GM18511 (cell line): Measurements from ENCODE around the gene GMDS.

Source experiments
- ATAC-seq: cut with Tn5 transposase; IDR thresholded peaks from one replicate; pipeline ENCODE4 v1.9.1; 2021; ENCODE audit warnings: mild to moderate bottlenecking, moderate library complexity; ENCODE audit not compliant: unreplicated experiment

GMDS gene

DNA sequence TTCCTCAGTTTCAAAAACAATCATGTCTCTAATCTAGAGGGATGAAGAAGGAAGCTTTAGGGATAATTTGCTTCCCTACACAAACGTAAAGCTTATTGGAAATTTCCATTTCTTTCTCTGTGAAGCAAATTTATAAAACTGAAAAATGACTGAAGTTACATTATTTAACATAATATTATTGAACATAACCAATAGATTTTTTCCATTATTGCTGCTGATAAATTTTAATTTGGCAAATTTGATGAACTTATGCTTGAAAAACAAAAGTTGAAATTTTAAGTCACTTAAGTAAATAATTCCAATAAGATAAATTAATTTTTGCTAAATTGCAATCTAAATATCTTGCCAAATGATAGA lies 140.9 kb downstream of the GMDS start:
- ATAC-seq = no peak

DNA sequence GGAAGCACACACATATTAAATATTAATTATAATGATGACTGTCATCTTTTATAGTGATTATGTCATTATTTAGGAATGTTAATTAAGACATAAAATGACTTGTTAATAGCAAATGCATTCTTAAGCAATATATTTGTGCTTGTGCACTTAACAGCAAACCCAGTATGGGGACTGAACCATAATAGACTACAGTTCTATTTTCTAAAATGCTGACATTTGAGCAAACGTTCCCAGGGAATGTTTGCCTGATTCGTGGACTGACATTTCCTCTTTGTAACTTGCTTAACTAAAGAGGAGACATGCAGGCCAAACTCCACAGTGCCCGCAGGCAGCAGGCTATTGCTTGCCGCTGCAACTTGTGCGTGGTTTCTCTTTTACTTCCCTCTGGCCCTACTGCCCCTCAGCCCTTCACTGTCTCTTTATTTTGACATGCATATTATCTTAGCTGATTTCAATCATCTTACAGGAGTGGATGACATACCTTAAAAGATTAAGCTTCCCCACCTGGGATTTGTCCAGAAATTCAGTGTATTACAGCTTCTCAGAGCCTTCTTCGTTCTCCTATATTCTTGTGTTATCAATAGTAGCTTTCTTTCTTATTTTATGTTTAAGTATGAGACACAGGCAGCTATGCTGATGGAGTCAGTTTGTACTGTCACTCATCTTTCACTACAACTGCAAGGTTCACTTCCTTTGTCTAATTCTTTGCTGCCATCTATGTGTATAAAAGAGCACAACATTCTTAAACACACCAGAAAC lies 141.5 kb downstream of the GMDS start:
- ATAC-seq = no peak

DNA sequence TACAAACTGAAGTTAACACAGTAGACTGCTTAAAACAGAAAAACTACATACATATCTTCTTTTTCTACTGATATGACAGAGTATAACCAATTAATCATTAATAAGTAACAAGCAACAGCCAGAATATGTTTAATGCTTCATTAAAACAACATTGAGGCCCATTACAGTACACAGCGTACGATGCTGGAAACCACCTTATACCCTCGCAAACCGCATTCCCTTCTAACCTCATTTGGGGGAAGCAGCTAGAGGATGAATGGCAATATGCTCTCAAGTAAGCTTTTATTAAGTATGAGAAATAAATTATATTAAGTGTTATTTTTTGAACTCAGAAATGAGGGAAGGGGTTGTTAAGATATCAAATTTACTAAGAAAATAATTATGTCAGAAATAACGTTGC lies 142.4 kb downstream of the GMDS start:
- no peak for ATAC-seq

DNA sequence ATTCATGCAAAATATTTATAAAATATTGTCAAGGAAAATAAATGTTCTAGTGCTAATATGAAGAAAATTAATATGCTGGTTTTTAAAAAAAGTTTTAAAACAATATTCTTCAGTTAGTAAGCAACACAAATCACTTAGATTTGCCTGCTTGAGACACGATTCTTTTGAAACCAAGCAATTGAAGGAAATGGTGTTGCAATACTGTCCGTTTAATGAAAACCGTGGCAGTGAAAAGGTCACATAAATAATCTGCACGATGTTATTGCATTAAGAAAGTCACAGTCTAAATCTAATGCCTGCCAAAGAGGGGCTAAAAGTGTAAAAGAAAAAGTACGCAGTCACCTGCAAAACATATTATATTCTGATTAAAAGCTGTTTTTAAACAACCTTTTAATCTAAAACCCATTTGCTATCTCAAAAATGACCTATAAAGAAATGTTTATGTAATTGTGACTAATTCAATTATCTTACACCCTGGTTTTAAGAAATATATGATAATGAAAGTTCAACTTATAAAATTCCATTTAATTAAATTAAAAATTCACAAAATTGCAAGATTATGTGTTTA lies 143.0 kb downstream of the GMDS start:
- no peak for ATAC-seq

DNA sequence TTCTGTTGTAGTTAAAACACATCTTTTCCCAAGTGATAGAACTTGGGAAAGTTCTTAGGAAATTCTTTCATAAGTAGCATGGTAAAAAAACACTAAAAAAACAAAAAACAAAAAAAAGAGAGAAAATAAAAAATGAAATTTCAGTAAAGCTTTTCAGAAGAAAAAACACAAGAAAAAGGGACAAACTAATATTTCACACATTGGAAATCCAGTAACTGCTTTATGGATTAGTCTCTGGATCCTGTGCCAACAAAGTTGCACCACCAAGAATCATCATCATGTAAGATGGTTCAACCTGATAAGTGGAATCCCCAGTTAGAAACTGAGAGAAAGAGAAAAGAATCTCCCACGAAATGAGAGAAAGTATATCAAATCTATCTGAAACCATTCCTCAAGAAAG lies 144.2 kb downstream of the GMDS start:
- no peak for ATAC-seq

DNA sequence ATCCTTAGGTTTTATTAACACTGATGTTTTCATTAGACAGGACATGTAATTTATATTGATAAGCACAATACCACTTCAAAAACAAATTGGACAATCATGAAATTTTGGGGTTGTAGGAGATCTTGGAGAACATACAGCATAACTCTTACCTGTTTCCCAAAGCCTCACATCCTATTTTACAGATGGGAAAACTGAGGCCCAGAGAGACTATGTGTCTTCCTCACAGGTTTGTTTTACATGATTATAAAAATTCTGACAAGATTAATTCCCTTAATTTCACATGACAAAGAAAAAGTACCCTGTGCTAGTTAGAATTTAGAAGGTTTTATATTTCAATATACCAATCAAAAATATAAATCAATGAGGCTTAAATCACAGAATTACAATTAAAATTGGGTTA lies 145.5 kb downstream of the GMDS start:
- no peak for ATAC-seq

DNA sequence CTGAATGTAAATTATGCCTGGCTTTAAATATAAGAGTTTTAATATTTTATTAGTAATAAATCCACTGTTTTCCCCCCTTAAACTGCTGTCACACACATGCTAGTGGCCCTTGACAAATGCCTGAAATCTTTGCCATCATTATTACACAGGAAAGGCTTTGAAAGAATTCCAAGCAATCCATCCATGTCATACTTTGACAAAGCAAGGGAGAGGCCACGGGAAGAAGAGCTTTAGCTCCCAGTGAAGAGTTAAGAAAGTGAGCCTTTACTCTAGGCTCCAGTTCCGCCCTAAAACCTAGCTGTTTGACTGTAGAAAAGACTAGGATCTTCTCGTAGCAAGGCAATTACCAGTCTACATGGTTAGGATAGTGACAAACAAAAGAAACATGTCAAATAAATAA lies 147.9 kb downstream of the GMDS start:
- ATAC-seq = no peak

DNA sequence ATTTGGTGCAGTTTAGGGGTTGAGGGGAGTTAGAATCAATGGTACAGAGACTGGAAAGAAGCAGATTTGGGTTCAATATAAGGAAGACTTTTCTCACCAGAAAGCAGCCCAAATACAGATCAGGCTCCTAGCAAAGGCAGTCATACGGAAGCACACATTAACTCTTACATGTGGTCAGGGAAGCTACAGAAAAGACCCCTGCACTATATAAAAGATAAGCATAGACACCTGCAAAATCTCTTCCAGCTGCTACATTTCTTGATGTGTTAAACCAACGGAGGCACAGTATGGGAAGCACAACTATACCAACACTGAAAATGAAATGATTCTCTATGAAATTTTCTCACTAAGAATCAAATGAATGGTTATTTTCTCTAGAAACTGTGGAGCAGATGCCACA lies 150.8 kb downstream of the GMDS start:
- ATAC-seq = no peak

DNA sequence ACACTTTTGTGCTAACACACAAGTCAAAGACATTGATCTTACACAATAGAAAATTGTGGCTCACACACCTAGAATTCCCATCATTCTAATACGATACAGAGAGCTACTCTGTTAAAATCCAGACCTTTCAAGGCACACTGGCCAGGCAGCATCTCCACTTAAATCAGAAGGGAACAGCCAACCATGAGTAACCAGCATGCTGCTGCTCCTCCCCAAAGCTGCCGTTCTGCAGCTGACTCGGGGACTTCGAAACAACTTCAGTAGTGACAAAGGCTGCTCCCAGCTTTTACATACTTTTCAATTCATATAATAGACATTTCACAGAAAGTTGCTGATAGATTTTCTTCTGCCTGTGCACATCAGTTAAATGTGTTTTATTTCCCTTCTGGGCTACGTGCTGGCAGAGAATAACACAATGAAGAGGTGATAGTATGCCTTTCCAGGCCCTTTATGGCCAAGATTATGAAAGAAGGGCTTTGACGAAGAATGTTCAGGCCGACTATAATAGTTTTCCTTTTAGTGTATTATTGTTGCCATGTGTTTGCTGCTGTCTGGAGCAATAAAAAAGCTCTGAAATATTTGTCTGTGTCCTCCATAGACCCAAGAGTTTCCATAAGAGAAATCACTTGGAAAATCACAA lies 159.0 kb downstream of the GMDS start:
- no peak for ATAC-seq

DNA sequence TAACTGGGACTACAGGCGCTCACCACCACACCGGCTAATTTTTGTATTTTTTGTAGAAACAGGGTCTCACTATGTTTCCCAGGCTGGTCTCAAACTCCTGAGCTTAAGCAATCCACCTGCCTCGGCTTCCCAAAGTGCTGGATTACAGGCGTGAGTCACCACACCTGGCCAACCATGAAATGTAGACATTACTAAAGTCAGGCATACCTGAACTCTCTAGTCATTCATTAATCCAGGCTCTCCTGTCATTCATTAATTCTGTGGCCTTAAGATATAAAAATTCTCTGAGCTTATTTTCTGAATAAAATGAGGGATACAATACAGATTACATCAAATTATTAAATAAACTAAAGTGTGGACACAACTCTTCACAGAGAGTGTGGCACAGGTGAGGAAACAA lies 159.7 kb downstream of the GMDS start:
- no peak for ATAC-seq

DNA sequence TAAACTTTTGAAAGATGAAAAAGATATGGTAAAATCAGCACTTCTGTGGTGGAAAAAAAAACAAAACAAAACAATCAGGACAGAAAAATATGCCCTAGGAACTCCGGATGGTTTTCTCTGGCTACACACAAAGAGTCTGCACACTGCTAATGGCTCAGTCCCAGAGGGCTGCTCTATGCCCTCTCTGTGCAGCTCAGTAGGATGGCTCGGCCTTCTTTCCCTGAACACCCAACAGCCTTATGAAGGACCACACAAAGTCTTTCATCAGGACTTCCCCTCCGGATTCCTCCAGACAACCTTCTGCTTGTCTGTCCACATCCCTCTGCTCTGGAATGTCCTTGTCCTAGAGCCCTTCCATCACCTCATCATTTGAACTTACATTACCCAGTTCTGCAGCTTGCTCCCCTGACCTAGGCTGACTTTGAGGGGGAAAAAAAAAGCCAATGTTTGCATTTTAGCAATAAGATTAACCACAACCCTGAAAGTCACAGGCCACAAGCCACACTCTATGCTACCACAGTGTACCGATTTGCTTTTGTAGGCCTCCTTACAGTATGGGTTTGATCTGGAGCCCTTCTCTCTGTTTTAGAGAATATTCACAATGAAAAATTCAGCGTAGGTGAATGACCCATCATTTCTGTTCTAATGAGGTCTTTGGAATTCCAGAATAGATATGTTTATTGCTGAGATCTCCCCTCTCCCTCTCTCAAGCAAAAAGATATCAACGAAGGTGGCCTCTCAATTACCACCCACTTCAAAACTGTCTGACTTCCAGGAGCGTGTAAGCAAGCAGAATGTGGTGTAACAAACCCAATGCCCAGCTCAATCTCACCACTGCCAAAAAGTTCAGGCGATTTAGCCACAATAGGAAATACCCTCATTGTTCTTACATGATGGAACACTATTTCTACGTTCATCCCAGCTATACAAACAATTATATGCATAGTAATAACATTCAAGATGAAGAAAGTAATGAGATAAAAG lies 164.0 kb downstream of the GMDS start:
- ATAC-seq = peak; percentile 90

DNA sequence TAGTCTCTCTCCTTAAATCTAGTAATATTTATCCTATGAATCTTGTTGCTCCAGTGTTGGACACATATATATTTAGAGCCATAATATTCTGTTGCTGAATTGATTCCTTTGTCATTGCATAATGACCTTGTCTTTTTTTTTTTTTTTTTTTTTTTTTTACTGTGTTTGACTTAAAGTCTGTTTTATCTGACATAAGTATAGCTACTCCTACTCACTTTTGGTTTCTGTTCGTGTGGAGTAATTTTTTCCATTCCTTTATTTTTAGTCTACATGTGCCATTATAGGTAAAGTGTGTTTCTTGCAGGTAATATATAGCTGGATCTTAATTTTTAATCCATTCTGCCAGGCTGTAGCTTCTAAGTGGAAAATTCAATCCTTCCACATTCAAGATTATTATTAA lies 166.5 kb downstream of the GMDS start:
- ATAC-seq = no peak

DNA sequence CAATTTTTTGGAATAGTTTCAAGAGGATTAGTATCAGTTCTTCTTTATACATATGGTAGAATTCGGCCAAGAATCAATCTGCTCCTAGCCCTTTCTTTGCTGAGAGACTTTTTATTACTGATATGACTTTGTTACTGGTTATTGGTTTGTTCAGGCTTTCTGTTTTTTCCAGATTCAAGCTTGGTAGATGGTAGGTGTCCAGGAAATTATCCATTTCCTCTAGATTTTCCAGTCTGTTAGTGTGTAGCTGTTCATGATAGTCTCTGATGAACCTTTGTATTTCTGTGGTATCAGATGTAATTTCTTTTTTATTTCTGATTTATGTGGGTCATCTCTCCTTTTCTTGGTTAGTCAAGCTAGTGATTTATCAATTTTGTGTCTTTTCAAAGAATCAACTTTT lies 167.6 kb downstream of the GMDS start:
- ATAC-seq = no peak

DNA sequence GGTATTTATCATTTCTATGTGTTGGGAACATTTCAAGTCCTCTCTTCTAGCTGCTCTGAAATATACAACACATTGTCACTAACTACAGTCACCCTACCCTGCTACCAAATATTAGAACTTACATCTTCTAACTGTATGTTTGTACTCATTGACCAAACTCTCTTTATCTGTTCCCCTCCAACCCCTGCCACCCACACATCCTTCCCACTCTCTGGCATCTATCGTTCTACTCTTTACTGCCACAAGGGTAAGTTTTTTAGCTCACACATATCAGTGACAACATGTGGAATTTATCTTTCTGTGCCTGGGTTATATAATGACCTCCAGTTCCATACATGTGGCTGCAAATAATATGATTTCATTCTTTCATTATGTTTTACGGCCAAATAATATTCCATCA lies 171.9 kb downstream of the GMDS start:
- no peak for ATAC-seq

DNA sequence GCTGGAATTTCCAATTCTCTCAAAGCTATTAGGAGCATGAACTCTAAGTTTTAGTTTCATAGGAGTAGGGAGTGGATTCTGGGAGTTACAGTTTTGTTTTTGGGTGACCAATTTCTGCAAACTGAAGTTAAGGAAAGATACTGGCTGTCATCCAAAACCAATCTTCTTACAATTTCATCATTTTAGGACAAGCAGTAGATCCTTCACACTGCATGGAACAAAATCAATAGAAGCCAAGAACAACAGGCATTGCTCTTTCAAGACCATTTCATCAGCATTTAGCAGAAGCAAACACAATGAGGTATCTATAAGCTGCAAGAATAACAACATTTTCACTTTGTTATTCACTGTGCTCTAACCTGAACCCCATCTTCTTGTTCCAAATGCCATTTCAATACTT lies 173.0 kb downstream of the GMDS start:
- ATAC-seq = no peak

DNA sequence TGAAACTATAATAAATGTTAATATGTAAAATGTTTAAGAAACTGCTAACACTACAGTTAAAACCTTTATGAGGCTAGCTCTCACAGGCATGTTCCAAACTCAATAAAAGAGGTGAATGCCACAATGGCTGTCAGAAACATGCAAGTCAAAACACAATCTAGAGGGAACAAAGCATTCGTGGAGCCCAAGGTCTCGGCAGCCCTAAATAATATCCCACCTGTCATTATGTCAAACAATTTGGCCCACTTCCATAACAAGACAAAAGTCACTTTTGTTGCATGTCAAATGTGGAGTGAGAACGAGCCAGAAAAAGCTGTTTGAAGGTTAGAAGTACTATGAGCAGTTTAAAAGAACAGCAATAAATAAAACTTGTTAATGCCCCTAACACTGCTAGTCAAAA lies 181.9 kb downstream of the GMDS start:
- ATAC-seq = no peak

DNA sequence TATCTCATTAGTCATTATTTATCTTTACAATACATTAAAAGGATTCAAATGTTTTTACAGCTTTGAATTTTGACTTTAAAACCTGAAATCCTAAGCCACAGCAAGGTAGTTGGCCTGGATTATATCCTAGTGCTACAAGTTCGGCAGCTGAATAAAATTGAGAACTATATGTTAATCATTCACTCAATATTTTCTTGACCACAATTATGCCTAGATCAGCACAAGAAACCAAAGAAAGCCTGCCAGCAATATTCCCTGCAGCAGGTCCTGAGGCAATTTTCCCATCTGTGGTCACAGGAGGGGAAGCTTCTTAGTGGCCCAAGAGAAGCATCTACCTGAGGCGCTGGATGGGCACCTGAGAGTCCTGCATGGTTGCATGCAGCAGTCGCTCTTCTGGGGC lies 183.5 kb downstream of the GMDS start:
- no peak for ATAC-seq

DNA sequence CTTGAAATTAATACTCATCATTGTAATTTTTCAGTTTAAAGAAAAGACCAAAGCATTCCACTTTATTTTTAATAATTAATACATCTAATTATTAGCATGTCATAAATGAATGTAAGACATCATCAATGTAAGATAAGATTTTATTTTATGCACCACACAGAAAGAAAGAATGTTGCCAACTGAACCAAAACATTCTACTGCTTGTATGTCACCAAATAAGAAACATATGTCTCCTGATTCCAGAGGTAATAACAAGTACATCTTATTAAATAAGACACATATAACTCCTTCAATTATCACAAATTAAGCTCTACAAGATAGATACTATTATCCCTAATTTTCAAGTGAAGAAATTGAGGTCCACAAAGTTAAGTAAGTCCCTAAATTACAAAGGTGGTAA lies 189.5 kb downstream of the GMDS start:
- ATAC-seq = no peak

DNA sequence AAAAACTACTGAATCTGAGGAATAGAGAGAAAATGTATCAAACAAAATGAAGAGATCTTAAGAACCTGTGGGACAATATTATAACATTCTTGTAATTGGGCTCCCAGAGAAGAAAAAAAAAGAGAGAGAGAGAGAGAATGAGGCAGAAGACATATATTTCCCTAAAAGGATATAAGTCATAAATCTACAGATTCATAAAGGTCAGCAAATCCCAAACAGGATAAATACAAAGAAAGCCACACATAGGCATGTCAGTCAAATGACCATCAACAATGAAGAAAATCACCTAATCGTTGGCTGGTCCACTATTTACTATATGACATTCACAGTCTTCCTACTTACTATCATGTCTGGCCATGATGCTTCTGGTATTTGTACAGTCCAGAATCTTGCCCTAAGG lies 190.3 kb downstream of the GMDS start:
- ATAC-seq = no peak

DNA sequence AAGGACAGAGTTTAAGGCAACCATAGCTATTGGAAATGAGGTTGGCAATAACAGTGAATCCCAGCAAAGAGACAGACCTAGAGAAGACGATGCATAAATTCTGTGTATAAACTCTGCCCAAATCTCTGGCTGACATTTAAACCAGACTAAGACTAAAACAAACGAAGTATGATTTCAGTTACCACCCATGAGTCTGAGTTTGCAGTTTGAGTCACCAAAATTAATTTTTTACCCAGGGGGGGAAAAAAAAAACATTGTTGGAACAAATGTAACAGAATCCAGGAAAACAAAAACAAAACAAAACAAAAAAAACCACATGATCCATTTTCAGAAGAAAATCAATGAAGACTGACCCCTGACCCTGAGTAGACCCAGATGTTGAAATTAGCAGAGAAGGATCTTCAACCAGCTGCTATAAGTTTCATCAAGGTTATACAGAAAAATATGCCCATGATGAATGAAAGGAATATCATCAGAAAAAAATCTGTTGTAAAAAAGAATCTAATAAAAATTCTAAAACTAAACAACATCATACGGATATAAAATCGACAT lies 190.8 kb downstream of the GMDS start:
- ATAC-seq = no peak

DNA sequence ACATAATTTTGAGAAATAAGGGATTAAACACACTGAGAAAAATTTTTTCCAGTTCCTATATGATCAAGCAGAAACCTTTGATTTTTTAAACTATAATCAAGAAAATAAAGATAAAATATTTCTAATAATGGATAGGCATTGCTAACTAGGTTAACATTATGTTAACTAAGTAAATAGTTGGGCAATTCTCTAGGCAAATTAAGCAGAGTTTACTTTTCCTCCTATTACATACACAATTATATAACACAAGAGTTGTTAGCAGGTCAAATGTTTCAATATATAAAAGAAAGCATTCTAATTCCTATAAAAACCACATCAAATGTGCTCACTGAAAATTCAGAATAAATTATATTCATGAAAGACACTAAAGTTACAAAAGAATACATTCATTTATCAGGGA lies 191.7 kb downstream of the GMDS start:
- ATAC-seq = no peak
